GM12878 (cell line): ENCODE measurements around the gene SNX10. TPM values are rescaled to one million over a fixed set of nuclear protein-coding genes. Genes with fewer than 3 reads are reported as not detected.

Experiments
- ATAC-seq: fragments of 200-7000 bp; cut with Tn5 transposase; 3 replicates; pipeline ENCODE4 v1.9.1; 2020; ENCODE audit warnings: mild to moderate bottlenecking, moderate library complexity
- BruUV-seq: library from RNA; stranded (reverse); fragments of 400-500 nt; replicated peaks from 2 replicates; lab custom pipeline; 2021; lab: Mats Ljungman, UMichigan
- CTCF ChIA-PET: fragments of 300-600 bp; sonication (Branson Sonifier 250); formaldehyde crosslinking; extraction: SDS; loops from one replicate; lab custom pipeline; 2021; ENCODE audit warnings: inconsistent platforms; lab: Yijun Ruan, JAX
- POLR2A ChIA-PET: fragments of 350-600 bp; formaldehyde crosslinking; extraction: SDS; loops from one replicate; lab custom pipeline; 2021; ENCODE audit warnings: inconsistent platforms; lab: Charles Lee
- RAD21 ChIA-PET: fragments of 300-600 bp; sonication (Branson Sonifier 250); formaldehyde crosslinking; loops from one replicate; lab custom pipeline; 2023; ENCODE audit warnings: antibody characterized with exemption; ENCODE audit not compliant: unreplicated experiment; lab: Charles Lee
- SMC1A ChIA-PET: fragments of 300-600 bp; sonication (Branson Sonifier 250); formaldehyde crosslinking; loops from one replicate; lab custom pipeline; 2023; ENCODE audit not compliant: unreplicated experiment, uncharacterized antibody; lab: Charles Lee
- DNase-seq: peaks from one replicate; pipeline ENCODE4 v3.0.0-alpha.2; 2011; ENCODE audit warnings: low read depth, low spot score
- FAIRE-seq: peaks from 3 replicates; lab custom pipeline; 2011; peaks lifted over from hg19 to GRCh38; lab: Jason Lieb, UNC
- H2AFZ ChIP-seq: 2 replicates; pipeline ENCODE4 v1.6.0; 2011; ENCODE audit warnings: low read depth, low read length, control low read depth; ENCODE audit not compliant: control insufficient read depth
- H3K27ac ChIP-seq: 2 replicates; pipeline ENCODE4 v1.5.1; 2011; ENCODE audit warnings: control low read depth; ENCODE audit not compliant: control insufficient read depth, insufficient read depth
- H3K27me3 ChIP-seq, 2 experiments: replicated peaks in 1 of 2; 2 replicates each; pipeline versions ENCODE4 v1.6.0 to v1.6.1; 2011; ENCODE audit warnings: low read length in 1 of 2; ENCODE audit not compliant: control insufficient read depth in 2 of 2, insufficient read depth in 2 of 2
- H3K36me3 ChIP-seq, 2 experiments: 2 replicates each; pipeline ENCODE4 v1.5.1; 2011; ENCODE audit warnings: low read length in 1 of 2; ENCODE audit not compliant: control insufficient read depth in 2 of 2, insufficient read depth in 2 of 2
- H3K4me1 ChIP-seq: 2 replicates; pipeline ENCODE4 v1.6.1; 2011; ENCODE audit warnings: mild to moderate bottlenecking, low read length, moderate library complexity, mixed read lengths; ENCODE audit not compliant: control insufficient read depth, insufficient read depth
- H3K4me2 ChIP-seq: 2 replicates; pipeline ENCODE4 v1.6.0; 2011; ENCODE audit warnings: control low read depth; ENCODE audit not compliant: control insufficient read depth, insufficient read depth
- H3K4me3 ChIP-seq: fragments of 200-600 bp; sonication (generic); 2 replicates; pipeline ENCODE4 v1.5.1; 2016
- H3K79me2 ChIP-seq: 2 replicates; pipeline ENCODE4 v1.6.0; 2011; ENCODE audit warnings: low read length; ENCODE audit not compliant: control insufficient read depth, insufficient read depth
- H3K9ac ChIP-seq: 2 replicates; pipeline ENCODE4 v1.8.0; 2011; ENCODE audit warnings: low read length, control low read depth, mixed read lengths; ENCODE audit not compliant: control insufficient read depth, insufficient read depth
- H3K9me3 ChIP-seq: replicated peaks from 3 replicates; pipeline ENCODE4 v1.5.1; 2011; ENCODE audit warnings: mild to moderate bottlenecking, low read length; ENCODE audit not compliant: control insufficient read depth, insufficient read depth
- H4K20me1 ChIP-seq: 2 replicates; pipeline ENCODE4 v1.6.0; 2011; ENCODE audit not compliant: control insufficient read depth, insufficient read depth
- SRF ChIP-seq, 2 experiments: IDR thresholded peaks; 2 replicates each; pipeline ENCODE4 v1.6.1; 2011; ENCODE audit warnings: low read depth in 2 of 2, low read length in 2 of 2, mild to moderate bottlenecking in 1 of 2, moderate library complexity in 1 of 2
- ZNF592 ChIP-seq: fragments of 450-650 bp; IDR thresholded peaks from 2 replicates; pipeline ENCODE4 v1.6.1; 2017; ENCODE audit warnings: mild to moderate bottlenecking, moderate library complexity
- WGBS: methylation state at CpG from one replicate; pipeline ENCODE4 v1.1.6; 2016; ENCODE audit warnings: low lambda C conversion rate; ENCODE audit not compliant: insufficient replicate concordance, insufficient coverage; ENCODE audit errors: missing lambda C conversion rate; 5-methylcytosine and 5-hydroxymethylcytosine counted together
- in situ Hi-C: fragments of 300-500 bp; cut with MboI; formaldehyde crosslinking; loops from 9 replicates; pipeline ENCODE4 v1.14.3; 2018; ENCODE audit warnings: mixed read lengths
- intact Hi-C: fragments of 100-400 bp; cut with micrococcal nuclease; formaldehyde crosslinking; loops from one replicate; pipeline ENCODE4 v1.14.2; 2022; ENCODE audit not compliant: unreplicated experiment
- polyA plus RNA-seq, 11 experiments: library from polyadenylated mRNA; depleted of rRNA in 4 of 11; unstranded in 6 of 11; stranded (reverse) in 5 of 11; fragments of >200 nt; fragmentation: Nextera tagmentation in 4 of 11; fragmentation: Illumina TruSeq in 1 of 11; extraction: Ambion mirVana in 4 of 11; extraction: Trizol in 1 of 11; gene quantifications; 1 replicate in 1 of 11; 2 replicates in 10 of 11; pipeline versions ENCODE4 v1.2.1 to v1.2.3, GENCODE V29; 2011 to 2016; ENCODE audit warnings: inconsistent platforms in 2 of 11, missing spikeins in 2 of 11, low read depth in 1 of 11
- total RNA-seq, 4 experiments: library from RNA; depleted of rRNA in 3 of 4; stranded (reverse); fragments of >200 nt in 3 of 4; fragmentation: Illumina TruSeq in 1 of 4; extraction: Trizol in 1 of 4; gene quantifications; 2 replicates each; pipeline versions ENCODE4 v1.2.1 to v1.2.3, GENCODE V29; 2013 to 2021

Gene SNX10
- total and polyA plus RNA-seq, 10 of the 15 experiments (the other 5 are each of a cell fraction or from before 2014, with no cell fraction given), result 22.0 to 56.2 (median 30.1) TPM

- TF ChIP-seq ZNF592, result no peak
Observed at GRCh38 chr7:26385240-26385639, 93.6 kb downstream of the SNX10 start (continued).

GRCh38 chr7:26387731-26388130 lies 96.1 kb downstream of the SNX10 start:
- Histone ChIP-seq H3K27me3 (peaks cover 0 to 2% of the 10 kb centered on the region in 2 experiments; a peak in 2 of 4 replicates), H4K20me1 (no peaks in the 10 kb centered on the region), H3K4me2 (no peak overlapping the region), H3K9ac (no peak overlapping the region), H3K9me3 (no peaks in the 10 kb centered on the region), H3K4me3 (no peak overlapping the region), H3K79me2 (no peaks in the 10 kb centered on the region), H3K4me1 (peaks cover 8% of the 10 kb centered on the region; the same call in 1 of the 2 replicates), H2AFZ (no peak overlapping the region), H3K27ac (no peak overlapping the region), H3K36me3 (no peaks in the 10 kb centered on the region)
- ChIA-PET POLR2A (no interaction called here), SMC1A (interaction anchor here (1.7 kb wide), 1 partner anchor 113 kb away, joined by 7 read pairs; no protein-coding TSS in a partner anchor), RAD21 (no interaction called here), CTCF (interaction anchor here (1.5 to 1.6 kb wide), 2 partner anchors 10 to 294 kb away, joined by 5 to 7 read pairs; no protein-coding TSS in a partner anchor)
- intact Hi-C loops, result no loop called here
- TF ChIP-seq SRF (IDR thresholded peaks at IDR 0.05; ENCODE audit: low read depth in 2 of 2, low read length in 2 of 2), result no peak
- DNase-seq (no peak), ATAC-seq (no peak), FAIRE-seq (no peak)
- BruUV-seq, result no TSS peak
- 26% methylated on average over 2 of the region's 2 CpGs for WGBS
- in situ Hi-C loops, result no loop called here
